ENCODE data around the gene KMT2C.

KMT2C gene

DNA sequence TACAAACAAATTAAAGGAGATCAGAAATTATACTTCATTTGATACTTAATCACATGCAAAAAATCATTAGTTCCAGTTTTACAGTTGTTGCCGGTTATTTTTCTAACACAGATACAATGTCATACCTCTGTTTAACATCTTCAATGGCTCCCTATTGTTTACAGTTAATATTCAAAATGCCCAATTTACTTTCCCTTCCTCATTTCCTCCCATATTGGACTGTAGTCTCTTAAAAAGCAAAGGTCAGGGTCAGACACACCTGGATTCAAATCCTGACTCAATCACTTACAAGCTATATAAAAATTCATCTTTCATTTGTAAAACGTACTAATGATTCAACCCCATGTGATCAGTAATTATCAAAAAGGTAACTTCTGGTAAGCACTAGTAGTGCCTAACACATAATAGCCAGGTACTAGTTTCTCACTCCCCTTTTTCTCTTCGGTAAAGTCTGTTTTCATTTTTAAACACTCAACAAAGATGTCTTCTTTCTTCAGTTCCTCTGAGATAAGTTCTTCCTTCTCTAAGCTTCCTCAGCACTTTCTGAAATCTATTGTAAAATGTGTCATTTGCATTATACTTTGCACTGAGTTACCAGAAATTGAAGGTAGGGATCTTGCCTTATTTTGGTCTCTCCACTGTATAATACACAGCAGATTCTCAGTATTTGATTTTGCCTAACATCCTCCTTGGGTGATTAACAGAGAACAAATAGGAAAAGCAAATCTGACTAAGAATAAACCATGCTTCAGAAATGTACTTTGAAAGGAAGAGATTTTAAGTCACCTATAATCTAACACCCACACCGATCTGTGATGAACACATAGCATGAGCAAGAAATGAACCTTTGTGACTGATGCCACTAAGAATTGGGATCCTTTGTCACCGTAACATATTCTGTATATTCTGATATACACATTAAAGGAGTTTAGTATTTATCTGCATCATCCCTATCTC, 16.1 kb downstream of the KMT2C start:
- no peaks in the 10 kb centered on the region for H3K4me1 ChIP-seq (ENCODE audit: insufficient read depth, low read length)
- DNase-seq (no peak), ATAC-seq (ENCODE audit: insufficient read depth, low read depth) (no peak)
- H3K36me3 ChIP-seq (ENCODE audit: insufficient read depth, low read length) = peaks cover 9% of the 10 kb centered on the region
- H2AFZ ChIP-seq (ENCODE audit: low read depth, low read length) = no peak overlapping the region
- H3K9me3 ChIP-seq (ENCODE audit: insufficient read depth, low read length, severe bottlenecking) = peaks cover 5% of the 10 kb centered on the region
- H3K27me3 ChIP-seq (ENCODE audit: insufficient read depth, low read length, poor library complexity) = no peaks in the 10 kb centered on the region
- TF ChIP-seq, protein P1, sequence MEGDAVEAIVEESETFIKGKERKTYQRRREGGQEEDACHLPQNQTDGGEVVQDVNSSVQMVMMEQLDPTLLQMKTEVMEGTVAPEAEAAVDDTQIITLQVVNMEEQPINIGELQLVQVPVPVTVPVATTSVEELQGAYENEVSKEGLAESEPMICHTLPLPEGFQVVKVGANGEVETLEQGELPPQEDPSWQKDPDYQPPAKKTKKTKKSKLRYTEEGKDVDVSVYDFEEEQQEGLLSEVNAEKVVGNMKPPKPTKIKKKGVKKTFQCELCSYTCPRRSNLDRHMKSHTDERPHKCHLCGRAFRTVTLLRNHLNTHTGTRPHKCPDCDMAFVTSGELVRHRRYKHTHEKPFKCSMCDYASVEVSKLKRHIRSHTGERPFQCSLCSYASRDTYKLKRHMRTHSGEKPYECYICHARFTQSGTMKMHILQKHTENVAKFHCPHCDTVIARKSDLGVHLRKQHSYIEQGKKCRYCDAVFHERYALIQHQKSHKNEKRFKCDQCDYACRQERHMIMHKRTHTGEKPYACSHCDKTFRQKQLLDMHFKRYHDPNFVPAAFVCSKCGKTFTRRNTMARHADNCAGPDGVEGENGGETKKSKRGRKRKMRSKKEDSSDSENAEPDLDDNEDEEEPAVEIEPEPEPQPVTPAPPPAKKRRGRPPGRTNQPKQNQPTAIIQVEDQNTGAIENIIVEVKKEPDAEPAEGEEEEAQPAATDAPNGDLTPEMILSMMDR (IDR thresholded peaks at IDR 0.05; ENCODE audit: borderline replicate concordance, extremely low read depth, low read length, poor library complexity, severe bottlenecking) = no peak
- TF ChIP-seq EZH2 (IDR thresholded peaks at IDR 0.05; ENCODE audit: borderline replicate concordance, low read depth, low read length, severe bottlenecking) = no peak
- H3K9ac ChIP-seq (ENCODE audit: low read depth, low read length) = no peak overlapping the region
- no peak overlapping the region for H3K4me2 ChIP-seq (ENCODE audit: insufficient read depth, low read length)
- peaks cover 99% of the 10 kb centered on the region for H3K79me2 ChIP-seq (ENCODE audit: insufficient read depth, low read length)
- peaks cover 42% of the 10 kb centered on the region for H4K20me1 ChIP-seq (ENCODE audit: insufficient read depth, low read length)
- no peak overlapping the region for H3K4me3 ChIP-seq (ENCODE audit: low read depth in 1 of 2, low read length in 2 of 2)
- no peak overlapping the region for H3K27ac ChIP-seq (ENCODE audit: low read length)

DNA sequence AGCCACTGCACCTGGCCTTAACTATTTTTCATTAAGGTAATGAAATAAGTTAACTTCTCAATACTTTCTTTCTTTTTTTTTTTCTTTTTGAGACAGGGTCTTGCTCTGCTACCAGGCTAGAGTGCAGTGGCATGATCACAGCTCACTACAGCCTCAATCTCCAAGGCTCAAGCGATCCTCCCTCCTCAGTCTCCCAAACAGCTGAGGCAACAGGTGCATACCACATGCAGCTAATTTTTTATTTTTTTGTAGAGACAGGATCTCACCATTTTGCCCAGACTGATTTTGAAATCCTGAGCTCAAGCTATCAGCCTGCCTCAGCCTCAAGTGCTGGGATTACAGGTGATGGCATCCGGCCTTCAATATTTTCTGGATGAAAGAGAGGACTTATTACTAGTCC, 21.0 kb downstream of the KMT2C start:
- H3K27me3 ChIP-seq (ENCODE audit: insufficient read depth, low read length, poor library complexity) = no peaks in the 10 kb centered on the region
- DNase-seq = no peak
- no peak overlapping the region for H3K4me3 ChIP-seq (ENCODE audit: low read depth in 1 of 2, low read length in 2 of 2)
- H2AFZ ChIP-seq (ENCODE audit: low read depth, low read length) = no peak overlapping the region
- H3K4me1 ChIP-seq (ENCODE audit: insufficient read depth, low read length) = no peaks in the 10 kb centered on the region
- no peak for ATAC-seq (ENCODE audit: insufficient read depth, low read depth)
- no peak overlapping the region for H3K9ac ChIP-seq (ENCODE audit: low read depth, low read length)
- H4K20me1 ChIP-seq (ENCODE audit: insufficient read depth, low read length) = peaks cover 37% of the 10 kb centered on the region; the same call in 1 of the 2 replicates
- TF ChIP-seq, protein P1 (IDR thresholded peaks at IDR 0.05; ENCODE audit: borderline replicate concordance, extremely low read depth, low read length, poor library complexity, severe bottlenecking) = no peak
- TF ChIP-seq EZH2 (IDR thresholded peaks at IDR 0.05; ENCODE audit: borderline replicate concordance, low read depth, low read length, severe bottlenecking) = no peak
- H3K27ac ChIP-seq (ENCODE audit: low read length) = no peak overlapping the region
- H3K79me2 ChIP-seq (ENCODE audit: insufficient read depth, low read length) = peaks cover 97% of the 10 kb centered on the region
- H3K36me3 ChIP-seq (ENCODE audit: insufficient read depth, low read length) = no peaks in the 10 kb centered on the region
- H3K4me2 ChIP-seq (ENCODE audit: insufficient read depth, low read length) = no peak overlapping the region
- no peaks in the 10 kb centered on the region for H3K9me3 ChIP-seq (ENCODE audit: insufficient read depth, low read length, severe bottlenecking)

DNA sequence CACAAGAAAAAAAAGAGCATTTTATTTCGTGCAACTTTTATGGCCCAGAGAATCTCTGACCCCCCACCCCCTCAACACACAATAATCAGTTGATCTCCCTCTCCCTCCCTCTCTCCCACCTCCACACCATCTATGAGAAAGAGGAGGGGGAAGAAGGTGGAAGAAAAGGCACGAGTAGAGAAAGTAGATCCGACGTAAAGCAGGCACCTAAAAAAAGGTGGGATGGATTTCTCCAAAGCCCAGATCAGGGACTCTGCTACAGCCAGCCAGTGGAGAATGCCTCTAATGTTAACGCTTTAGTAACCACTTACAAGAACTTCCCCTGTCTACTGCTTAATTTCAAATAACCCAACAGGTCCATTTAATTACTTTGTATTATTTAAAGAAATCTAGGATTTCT, 24.4 kb downstream of the KMT2C start:
- Histone ChIP-seq H3K4me3 (ENCODE audit: low read depth in 1 of 2, low read length in 2 of 2) (no peak overlapping the region), H4K20me1 (ENCODE audit: insufficient read depth, low read length) (peaks cover 22% of the 10 kb centered on the region; the same call in 1 of the 2 replicates), H3K9ac (ENCODE audit: low read depth, low read length) (no peak overlapping the region), H3K9me3 (ENCODE audit: insufficient read depth, low read length, severe bottlenecking) (no peaks in the 10 kb centered on the region), H2AFZ (ENCODE audit: low read depth, low read length) (no peak overlapping the region), H3K79me2 (ENCODE audit: insufficient read depth, low read length) (peaks cover 92% of the 10 kb centered on the region), H3K4me2 (ENCODE audit: insufficient read depth, low read length) (no peak overlapping the region), H3K27me3 (ENCODE audit: insufficient read depth, low read length, poor library complexity) (no peaks in the 10 kb centered on the region), H3K36me3 (ENCODE audit: insufficient read depth, low read length) (no peaks in the 10 kb centered on the region), H3K4me1 (ENCODE audit: insufficient read depth, low read length) (no peaks in the 10 kb centered on the region), H3K27ac (ENCODE audit: low read length) (no peak overlapping the region)
- DNase-seq (no peak), ATAC-seq (ENCODE audit: insufficient read depth, low read depth) (no peak)
- TF ChIP-seq, protein P1 (IDR thresholded peaks at IDR 0.05; ENCODE audit: borderline replicate concordance, extremely low read depth, low read length, poor library complexity, severe bottlenecking) = no peak
- no peak for TF ChIP-seq EZH2 (IDR thresholded peaks at IDR 0.05; ENCODE audit: borderline replicate concordance, low read depth, low read length, severe bottlenecking)

Measured in DND-41 (cell line).